CD4-positive, alpha-beta T cell (primary cell): ENCODE data around the gene STRA8. TPM values are rescaled to one million over a fixed set of nuclear protein-coding genes. Genes with fewer than 3 reads are reported as not detected.

ENCODE experiments used
- ATAC-seq: fragments of 200-7000 bp; cut with Tn5 transposase; one replicate; pipeline ENCODE4 v1.10.0; 2022; ENCODE audit warnings: mild to moderate bottlenecking; ENCODE audit not compliant: poor library complexity
- CTCF ChIA-PET: fragments of 350-600 bp; sonication (Branson Sonifier 250); formaldehyde crosslinking; loops from one replicate; lab custom pipeline; 2021; ENCODE audit warnings: antibody characterized with exemption, inconsistent platforms; lab: Charles Lee
- POLR2A ChIA-PET: fragments of 350-600 bp; sonication (Branson Sonifier 250); formaldehyde crosslinking; loops from one replicate; lab custom pipeline; 2021; ENCODE audit warnings: antibody characterized with exemption, inconsistent platforms; lab: Charles Lee
- DNase-seq, 14 experiments: peaks; one replicate each; pipeline ENCODE4 v3.0.0-alpha.2; 2013 to 2020; ENCODE audit warnings: mixed read lengths in 2 of 14
- H3K27ac ChIP-seq, 2 donors: one replicate each; pipeline versions ENCODE4 v1.5.1 to v1.7.0; 2013; ENCODE audit warnings: low read length in 2 of 2, low read depth in 1 of 2, mild to moderate bottlenecking in 1 of 2
- H3K27me3 ChIP-seq, 2 experiments: 1 replicate in 1 of 2; 2 replicates in 1 of 2; pipeline versions ENCODE4 v1.6.1 to v1.7.0; 2013; ENCODE audit warnings: low read length in 2 of 2, control low read depth in 1 of 2, mild to moderate bottlenecking in 1 of 2, moderate library complexity in 1 of 2; ENCODE audit not compliant: insufficient read depth in 2 of 2, control insufficient read depth in 1 of 2
- H3K36me3 ChIP-seq: one replicate; pipeline ENCODE4 v1.6.1; 2013; ENCODE audit warnings: low read length, control low read depth; ENCODE audit not compliant: insufficient read depth
- H3K4me1 ChIP-seq: one replicate; pipeline ENCODE4 v1.6.1; 2013; ENCODE audit warnings: low read length, control low read depth; ENCODE audit not compliant: insufficient read depth
- H3K4me3 ChIP-seq: one replicate; pipeline ENCODE4 v1.5.1; 2013; ENCODE audit warnings: mild to moderate bottlenecking, low read length, moderate library complexity
- H3K9me3 ChIP-seq, 2 experiments: 1 replicate in 1 of 2; 2 replicates in 1 of 2; pipeline versions ENCODE4 v1.6.1 to v1.7.0; 2013; ENCODE audit warnings: low read length in 2 of 2, mild to moderate bottlenecking in 2 of 2, control low read depth in 1 of 2, moderate library complexity in 1 of 2; ENCODE audit not compliant: control insufficient read depth in 1 of 2, insufficient read depth in 1 of 2
- H3K27ac Mint-ChIP-seq: one replicate; pipeline ENCODE4 v1.8.0; 2020; ENCODE audit warnings: mixed read lengths
- H3K27me3 Mint-ChIP-seq: one replicate; pipeline ENCODE4 v1.8.0; 2021; ENCODE audit warnings: mixed read lengths
- H3K36me3 Mint-ChIP-seq: one replicate; pipeline ENCODE4 v1.8.0; 2021; ENCODE audit warnings: low read depth, mixed read lengths
- H3K4me1 Mint-ChIP-seq: one replicate; pipeline ENCODE4 v1.8.0; 2021; ENCODE audit warnings: low read depth, mixed read lengths
- H3K4me3 Mint-ChIP-seq: one replicate; pipeline ENCODE4 v1.8.0; 2020; ENCODE audit warnings: mild to moderate bottlenecking, mixed read lengths
- H3K9me3 Mint-ChIP-seq: one replicate; pipeline ENCODE4 v1.8.0; 2020; ENCODE audit warnings: mixed read lengths
- intact Hi-C, 2 experiments: fragments of 100-400 bp; cut with DNase I in 1 of 2; cut with micrococcal nuclease in 1 of 2; formaldehyde crosslinking; loops; one replicate each; pipeline versions ENCODE4 v1.15.1 to v1.9.0; 2023 to 2025; cut with DNase I, micrococcal nuclease
- total RNA-seq, 174 experiments: library from RNA in 2 of 174; stranded (reverse) in 2 of 174; gene quantifications; one replicate each; pipeline ENCODE4 v1.2.3 and lab custom pipeline; 2021 to 2026
- TF ChIP-seq, protein P1 (sequence below): fragments of 200-600 bp; IDR thresholded peaks from one replicate; pipeline ENCODE4 v1.8.0; 2022; ENCODE audit warnings: antibody characterized with exemption, mild to moderate bottlenecking

STRA8 gene
- total RNA-seq, 2 experiments from 2014 or later, result not detected

DNA sequence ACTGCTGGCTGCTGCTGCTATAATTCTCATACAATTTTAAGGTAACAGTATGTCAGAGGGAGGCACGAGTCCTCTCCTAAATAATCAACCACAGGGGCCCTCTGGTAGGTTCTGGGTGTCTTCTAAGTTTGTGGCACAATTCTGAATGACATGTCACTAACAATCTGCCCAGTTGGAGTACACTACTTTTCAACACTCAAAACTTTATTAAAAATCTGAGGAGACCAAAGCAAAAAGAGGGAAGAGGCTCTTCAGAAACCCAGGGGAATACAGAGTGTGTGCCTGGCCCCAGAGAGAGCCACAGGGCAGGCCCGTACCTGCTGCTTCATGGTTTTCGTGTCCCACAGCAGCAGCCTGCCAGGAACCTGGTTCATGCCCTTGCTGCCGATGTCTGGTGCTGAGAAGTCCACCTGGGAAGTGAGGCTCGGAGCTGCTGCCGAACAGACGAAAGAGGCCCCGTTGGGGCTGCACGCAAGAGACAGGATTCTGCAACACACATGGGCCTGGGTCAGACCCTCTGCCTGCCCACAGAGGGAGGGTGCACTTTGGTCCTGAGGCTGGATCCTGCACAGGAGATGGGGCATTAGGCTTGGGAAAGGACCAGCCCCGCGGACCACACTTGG is 40.6 kb upstream of the STRA8 start:
- no peak for DNase-seq
- H3K4me3 ChIP-seq, result no peak overlapping the region
- Mint-ChIP-seq H3K4me3 (no peak overlapping the region), H3K9me3 (no peaks in the 10 kb centered on the region), H3K27ac (no peak overlapping the region), H3K36me3 (peaks cover 98% of the 10 kb centered on the region), H3K4me1 (peaks cover 4% of the 10 kb centered on the region), H3K27me3 (no peaks in the 10 kb centered on the region)
- intact Hi-C loops, result no loop called here
- H3K27me3 ChIP-seq, result no peaks in the 10 kb centered on the region
- H3K4me1 ChIP-seq, result no peaks in the 10 kb centered on the region
- TF ChIP-seq, protein P1, sequence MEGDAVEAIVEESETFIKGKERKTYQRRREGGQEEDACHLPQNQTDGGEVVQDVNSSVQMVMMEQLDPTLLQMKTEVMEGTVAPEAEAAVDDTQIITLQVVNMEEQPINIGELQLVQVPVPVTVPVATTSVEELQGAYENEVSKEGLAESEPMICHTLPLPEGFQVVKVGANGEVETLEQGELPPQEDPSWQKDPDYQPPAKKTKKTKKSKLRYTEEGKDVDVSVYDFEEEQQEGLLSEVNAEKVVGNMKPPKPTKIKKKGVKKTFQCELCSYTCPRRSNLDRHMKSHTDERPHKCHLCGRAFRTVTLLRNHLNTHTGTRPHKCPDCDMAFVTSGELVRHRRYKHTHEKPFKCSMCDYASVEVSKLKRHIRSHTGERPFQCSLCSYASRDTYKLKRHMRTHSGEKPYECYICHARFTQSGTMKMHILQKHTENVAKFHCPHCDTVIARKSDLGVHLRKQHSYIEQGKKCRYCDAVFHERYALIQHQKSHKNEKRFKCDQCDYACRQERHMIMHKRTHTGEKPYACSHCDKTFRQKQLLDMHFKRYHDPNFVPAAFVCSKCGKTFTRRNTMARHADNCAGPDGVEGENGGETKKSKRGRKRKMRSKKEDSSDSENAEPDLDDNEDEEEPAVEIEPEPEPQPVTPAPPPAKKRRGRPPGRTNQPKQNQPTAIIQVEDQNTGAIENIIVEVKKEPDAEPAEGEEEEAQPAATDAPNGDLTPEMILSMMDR, result no peak
- H3K36me3 ChIP-seq, result peaks cover 84% of the 10 kb centered on the region
- no peak for ATAC-seq
- H3K9me3 ChIP-seq, result no peaks in the 10 kb centered on the region
- ChIA-PET CTCF (no interaction called here), POLR2A (no interaction called here)
- no peak overlapping the region for H3K27ac ChIP-seq

DNA sequence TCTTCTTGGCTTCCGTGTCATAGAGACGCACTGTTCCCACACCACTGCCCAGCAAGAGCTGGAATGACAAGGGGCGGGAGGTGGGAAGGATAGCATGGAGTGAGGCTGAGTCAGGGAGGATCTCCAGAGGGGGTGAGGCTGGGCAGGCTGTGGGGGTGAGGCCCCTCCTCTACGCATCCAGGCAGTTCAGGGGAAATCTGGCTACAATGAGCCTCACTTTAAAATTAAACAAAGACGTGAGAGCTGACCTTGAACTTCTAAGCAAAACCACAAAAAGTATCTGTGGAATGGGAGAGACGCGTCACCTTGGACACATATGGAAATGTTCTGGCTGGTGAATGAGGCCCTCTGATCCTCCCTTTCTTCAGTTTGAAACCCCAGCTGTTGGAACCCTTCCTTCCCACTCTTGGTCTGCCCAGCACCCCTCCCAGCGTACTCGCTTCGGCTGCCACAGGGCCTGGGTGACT is 40.0 kb upstream of the STRA8 start:
- Mint-ChIP-seq H3K9me3 (no peaks in the 10 kb centered on the region), H3K36me3 (peaks cover 98% of the 10 kb centered on the region), H3K27ac (no peak overlapping the region), H3K4me1 (peaks cover 4% of the 10 kb centered on the region), H3K4me3 (no peak overlapping the region), H3K27me3 (no peaks in the 10 kb centered on the region)
- Histone ChIP-seq H3K27me3 (no peaks in the 10 kb centered on the region), H3K27ac (no peak overlapping the region), H3K4me3 (no peak overlapping the region), H3K9me3 (no peaks in the 10 kb centered on the region), H3K4me1 (no peaks in the 10 kb centered on the region), H3K36me3 (peaks cover 83% of the 10 kb centered on the region)
- ChIA-PET POLR2A (no interaction called here), CTCF (no interaction called here)
- intact Hi-C loops, result no loop called here
- ATAC-seq (no peak), DNase-seq (no peak)
- TF ChIP-seq, protein P1, result no peak

DNA sequence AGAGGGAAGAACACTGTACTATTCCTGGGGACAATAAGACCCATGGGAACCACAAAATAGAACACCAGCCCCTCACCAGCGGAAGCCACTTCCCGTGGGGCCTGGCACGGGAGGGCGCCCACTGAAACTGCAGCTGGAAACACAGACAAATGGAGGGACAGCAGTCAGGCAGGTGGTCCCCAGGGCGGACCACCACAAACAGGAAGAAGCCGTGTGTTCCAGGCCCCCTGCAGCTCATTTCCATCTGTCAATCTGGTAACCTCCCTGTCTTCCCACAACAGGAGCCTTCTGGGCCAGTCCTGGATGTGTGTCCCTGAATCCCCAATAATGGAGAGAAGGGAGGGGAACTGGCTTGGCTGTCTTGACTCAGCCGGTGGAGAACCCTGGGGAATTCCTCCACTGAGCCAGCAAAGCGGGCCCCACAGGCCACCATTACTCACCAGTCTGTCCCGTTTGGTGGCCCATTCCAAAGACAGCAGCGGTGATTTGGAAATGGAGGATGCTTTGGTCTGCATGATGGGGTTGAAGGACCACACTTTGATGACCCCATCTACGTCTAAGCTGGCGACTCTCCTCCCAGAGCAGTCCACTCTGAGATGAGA is 39.0 kb upstream of the STRA8 start:
- no peaks in the 10 kb centered on the region for H3K27me3 Mint-ChIP-seq
- H3K4me1 Mint-ChIP-seq, result peaks cover 4% of the 10 kb centered on the region
- DNase-seq (no peak), ATAC-seq (no peak)
- no peak overlapping the region for H3K27ac Mint-ChIP-seq
- ChIA-PET CTCF (no interaction called here), POLR2A (no interaction called here)
- Histone ChIP-seq H3K9me3 (no peaks in the 10 kb centered on the region), H3K36me3 (peaks cover 80% of the 10 kb centered on the region), H3K27ac (no peak overlapping the region), H3K4me3 (no peak overlapping the region), H3K27me3 (no peaks in the 10 kb centered on the region), H3K4me1 (no peaks in the 10 kb centered on the region)
- intact Hi-C loops, result no loop called here
- H3K36me3 Mint-ChIP-seq, result peaks cover 98% of the 10 kb centered on the region
- no peak overlapping the region for H3K4me3 Mint-ChIP-seq
- no peaks in the 10 kb centered on the region for H3K9me3 Mint-ChIP-seq
- TF ChIP-seq, protein P1, result no peak
